NCI-H345 treated with DMSO at 0.1 percent for 48 hours (cell line): Measurements from ENCODE around the gene VSTM2A.
"Not testable (repeated sequence)": the region's sequence is repeated elsewhere in the genome, so short reads cannot be mapped to it uniquely, and the experiment has no call there.

Experiments
- DNase-seq: peaks from one replicate; lab custom pipeline; 2025; ENCODE audit not compliant: unreplicated experiment; lab: John Stamatoyannopoulos, UW

VSTM2A gene

GRCh38 chr7:54541669-54542625 lies at the start of gene VSTM2A:
TSS of gene VSTM2A (plus strand) at chr7:54542375. CDS start at chr7:54542731, 356 bp downstream.
- peak; percentile 40 for DNase-seq

- not testable (repeated sequence) for DNase-seq
These were observed 37.6 kb upstream of the VSTM2A start for GRCh38 chr7:54504531-54504930.

DNA sequence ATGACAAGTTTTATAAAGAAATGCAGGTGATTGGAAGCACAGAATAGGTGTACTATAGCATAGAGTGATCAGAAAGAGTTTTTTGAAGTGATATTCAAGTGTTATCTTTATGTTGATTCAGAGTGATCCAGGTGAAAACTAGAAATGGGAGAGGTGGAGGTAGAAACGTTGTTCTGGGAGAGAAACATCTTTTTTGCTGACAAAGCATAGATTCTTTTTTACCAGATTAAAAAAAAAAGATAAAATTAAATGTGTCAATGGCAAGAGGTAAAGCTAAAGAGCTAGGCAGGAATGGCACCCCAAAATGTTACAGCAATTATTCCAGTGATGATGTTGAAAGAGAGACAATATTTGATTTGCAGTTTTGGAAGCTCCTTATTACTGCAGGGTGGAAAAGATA lies 12.6 kb upstream of the VSTM2A start:
- DNase-seq: no peak

GRCh38 chr7:54538122-54538521 lies 4.1 kb upstream of the VSTM2A start:
- no peak for DNase-seq

DNA sequence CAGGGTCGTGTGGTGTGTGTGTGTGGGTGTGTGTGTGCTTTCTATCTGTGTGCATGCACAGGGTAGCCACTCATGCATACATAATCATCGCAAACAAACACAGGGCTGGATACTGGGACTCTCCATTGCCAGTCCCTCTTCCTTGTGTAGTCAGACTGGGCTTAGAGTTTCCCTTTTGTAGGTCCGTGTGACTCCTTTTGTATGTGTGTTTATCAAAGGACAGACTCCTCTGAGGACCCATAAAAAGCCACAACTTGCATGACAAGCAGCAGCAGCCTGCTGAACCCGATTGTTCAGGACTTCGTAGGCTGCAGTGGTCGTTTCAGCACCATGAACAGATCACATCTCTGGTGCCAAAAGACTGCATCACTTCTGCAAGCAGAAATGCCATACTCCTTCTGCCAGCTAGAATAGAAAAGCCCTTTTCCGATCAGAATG lies 895 bp downstream of the VSTM2A start:
- DNase-seq: no peak

DNA sequence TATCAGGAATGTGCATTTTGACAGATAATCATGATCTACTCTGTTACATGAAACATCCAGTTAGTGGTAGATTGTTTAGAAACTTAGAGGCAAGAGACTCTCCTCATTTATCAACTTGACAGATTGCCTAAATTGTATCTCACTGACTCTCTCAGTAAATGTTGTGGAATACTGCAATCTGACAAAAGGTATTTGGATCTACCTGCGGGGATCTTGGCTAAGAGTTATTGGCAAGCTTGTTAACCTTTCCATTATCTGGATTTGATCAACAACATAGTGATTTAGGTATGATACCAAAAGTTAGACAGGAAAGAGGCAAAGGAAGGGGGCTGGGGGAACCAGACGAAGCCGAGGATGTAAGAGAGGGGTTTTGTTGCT lies 2.0 kb downstream of the VSTM2A start:
- no peak for DNase-seq

- no peak for DNase-seq
These were observed 2.5 kb downstream of the VSTM2A start for GRCh38 chr7:54544527-54545240.

DNA sequence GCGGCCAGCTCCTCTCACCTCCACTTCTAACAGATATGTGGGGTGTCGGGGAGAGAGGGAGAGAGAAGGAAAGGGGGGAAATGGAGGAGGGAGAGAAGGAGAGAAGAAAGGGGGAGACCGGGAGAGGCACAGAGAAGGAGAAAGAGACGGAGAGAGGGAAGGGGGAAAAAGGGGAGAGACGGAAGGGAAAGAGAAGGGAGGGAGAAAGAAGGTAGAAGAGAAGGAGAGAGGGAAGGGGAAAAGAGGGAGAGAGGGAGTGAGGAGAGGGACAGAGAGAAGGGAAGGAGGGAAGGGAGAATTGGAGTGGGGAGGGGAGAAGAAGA lies 3.0 kb downstream of the VSTM2A start:
- DNase-seq: no peak

GRCh38 chr7:54546081-54546985 lies 4.2 kb downstream of the VSTM2A start:
- DNase-seq: no peak

DNA sequence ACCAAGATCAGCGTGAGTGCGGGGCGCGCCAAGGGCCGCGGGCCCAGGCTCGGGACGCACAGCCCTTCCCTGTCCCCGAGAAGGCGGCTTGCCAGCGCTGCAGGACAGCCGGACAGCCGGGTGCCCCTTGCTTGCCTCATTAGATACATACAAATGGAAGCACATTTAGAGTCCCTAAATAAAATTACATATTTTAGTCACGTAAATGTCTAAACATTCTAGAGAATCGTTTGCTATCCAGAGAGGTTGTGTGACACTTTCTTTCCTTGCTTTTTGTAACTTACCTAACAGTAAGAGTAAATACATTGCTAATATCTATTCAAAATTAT lies 4.8 kb downstream of the VSTM2A start:
- DNase-seq: no peak

DNA sequence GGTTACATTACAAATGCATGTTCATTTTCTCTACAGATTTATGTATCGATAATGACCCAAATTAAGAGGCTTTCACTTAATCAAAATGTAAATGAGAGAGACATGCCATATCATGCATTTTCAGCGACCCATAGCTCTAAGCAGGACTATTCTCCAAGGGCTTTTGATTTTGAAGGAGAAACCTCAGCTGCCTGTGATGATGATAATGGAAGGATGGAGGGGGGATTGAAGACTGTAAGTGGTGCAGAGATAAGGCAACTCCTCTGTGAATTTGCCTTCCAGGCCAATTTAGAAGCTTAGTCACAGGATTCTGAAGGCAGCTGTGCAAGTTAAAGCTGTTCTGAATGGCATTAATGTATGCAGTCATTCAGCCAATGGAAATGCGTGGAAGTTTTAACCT lies 8.3 kb downstream of the VSTM2A start:
- no peak for DNase-seq

- DNase-seq: no peak
These were observed 13.9 kb downstream of the VSTM2A start for GRCh38 chr7:54556121-54556520.

DNA sequence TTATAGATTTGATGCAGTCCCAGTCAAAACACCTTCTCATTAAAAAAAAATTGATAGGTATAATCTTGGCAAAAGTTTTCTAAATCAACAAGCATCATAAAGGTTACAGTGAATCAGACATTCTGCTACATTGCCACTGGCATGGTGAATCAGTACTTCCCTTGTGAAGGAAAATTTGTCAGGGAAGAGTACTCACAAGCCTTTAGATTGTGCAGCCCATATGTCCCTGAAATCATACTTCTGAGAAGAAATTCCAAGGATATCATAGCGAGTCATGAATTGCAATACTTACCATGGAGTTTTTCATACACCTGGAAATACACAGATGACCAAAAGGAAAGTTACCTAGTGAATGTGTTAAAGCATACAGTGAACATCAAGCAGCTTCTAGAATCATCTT lies 17.2 kb downstream of the VSTM2A start:
- no peak for DNase-seq

DNA sequence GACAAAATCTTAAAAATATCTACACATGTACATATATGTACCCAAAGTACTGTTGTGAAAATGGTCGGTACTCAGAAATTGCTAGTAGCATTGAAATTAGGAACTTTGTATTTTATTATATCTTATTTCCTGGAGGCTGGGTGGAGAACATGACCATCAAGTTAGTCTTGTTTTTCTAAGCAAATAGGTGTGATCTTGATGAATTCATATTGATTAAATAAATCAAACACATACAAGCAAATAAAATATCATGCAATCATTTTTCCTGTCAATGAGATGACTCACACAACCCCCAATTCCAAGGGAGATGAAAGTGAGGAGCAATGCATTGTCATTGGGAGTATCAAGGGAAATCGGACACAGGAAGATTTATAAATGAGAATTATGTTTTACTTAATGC lies 18.0 kb downstream of the VSTM2A start:
- DNase-seq: no peak

- no peak for DNase-seq
These were observed 18.5 kb downstream of the VSTM2A start for GRCh38 chr7:54560723-54561122.

DNA sequence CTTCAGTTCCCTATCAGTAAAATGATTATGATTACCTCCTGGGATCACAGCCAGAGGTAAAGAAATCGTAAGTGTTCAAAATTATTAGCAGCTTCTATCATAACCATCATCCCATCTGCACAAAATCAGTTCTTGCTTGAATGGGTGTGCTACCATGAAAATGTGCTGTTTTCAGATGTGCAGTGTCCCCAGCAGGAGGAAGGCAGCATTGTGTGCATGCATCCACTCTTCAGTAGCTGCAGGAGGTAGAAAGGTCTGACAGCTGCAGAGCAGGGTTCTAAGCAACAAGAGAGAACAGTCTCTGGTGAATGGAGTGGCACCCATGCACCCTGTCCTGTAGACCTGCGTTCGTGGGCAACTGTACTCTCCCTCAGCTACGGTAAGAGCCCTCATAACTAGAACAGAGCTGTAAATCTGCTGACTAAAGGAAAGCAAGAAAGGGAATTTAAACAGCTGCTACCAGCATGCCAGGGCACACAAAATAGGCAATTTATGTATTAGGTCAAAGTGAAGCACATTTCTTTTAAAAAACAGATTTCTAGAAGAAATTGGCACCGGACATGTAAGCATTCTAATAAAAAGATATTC lies 21.2 kb downstream of the VSTM2A start:
- no peak for DNase-seq

DNA sequence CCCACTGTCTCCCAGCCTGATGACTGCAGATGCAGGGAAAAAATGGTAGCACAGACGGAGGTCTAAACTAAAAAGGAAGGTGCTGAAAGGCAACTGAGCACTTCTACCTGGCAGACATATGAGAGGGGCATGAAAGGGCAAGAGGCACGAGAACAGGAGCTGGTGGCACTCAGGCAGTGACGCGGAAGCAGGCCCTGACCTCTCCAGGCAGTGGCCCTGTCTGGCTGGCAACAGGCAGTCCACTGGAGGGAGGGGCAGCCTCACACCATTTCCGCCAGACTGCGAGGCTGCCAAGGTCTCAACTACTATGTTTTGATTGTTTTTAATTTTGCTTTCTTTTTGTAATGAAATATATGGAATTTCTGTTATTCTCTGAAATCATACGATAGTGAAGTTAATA lies 23.3 kb downstream of the VSTM2A start:
- DNase-seq: no peak

DNA sequence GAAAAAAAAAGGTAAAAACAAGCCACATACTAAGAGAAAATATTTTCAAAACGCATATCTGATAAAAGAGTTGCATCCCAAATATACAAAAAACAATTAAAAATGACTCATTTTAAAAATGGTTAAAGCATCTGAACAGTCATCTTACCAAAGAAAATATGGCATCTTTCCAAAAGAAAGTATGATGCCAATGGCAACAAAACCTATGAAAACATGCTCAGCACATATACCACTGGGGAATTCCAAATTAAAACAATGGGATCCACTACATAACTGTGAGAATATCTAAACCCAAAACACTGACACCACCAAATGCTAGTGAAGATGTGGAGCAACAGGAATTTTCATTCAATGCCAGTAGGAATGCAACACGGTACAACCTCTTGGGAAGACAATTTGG lies 39.3 kb downstream of the VSTM2A start:
- no peak for DNase-seq

DNA sequence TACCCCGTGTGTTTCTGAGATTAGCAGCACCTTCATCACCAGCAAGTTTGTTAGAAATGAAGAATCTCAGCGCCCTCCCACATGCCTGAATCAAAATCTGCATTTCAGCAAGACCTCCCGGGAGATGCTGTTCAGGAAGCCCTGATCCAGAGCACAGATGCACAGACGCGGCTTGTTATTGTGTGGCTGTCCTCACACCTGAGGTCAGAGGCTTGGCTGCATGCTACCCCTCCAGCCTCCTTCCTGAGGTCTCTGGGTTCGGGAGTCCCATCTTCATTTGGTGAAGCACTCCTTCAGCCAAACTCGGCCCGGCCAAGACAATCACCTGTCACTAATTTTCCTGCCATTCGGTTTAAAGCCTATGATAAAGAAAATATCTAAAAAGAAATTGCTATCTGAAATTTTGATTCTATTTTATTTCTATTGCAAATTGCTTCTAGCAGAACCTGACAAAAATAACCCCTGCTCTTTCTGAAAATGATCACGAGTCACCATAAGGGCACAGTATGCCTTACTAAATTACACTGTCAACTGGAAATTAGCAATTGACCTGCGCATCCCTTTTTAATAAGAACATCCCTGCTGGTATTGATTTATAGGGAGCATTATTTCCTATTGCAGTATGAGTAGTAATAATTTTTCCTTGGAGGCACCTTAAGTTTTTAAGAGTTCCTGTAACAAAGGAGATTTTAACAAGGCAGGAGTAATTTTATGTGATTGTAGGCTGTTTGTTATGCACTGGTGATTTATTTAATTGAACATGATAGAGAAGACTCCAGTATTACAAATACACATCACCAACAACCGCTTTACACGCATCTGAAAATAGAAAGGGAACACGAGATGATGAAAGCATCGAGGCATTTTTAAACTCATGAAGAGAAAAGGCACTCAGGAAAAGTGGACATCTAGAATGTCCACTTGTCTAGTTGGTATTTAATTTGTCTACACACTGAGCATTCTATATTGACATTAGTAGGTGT lies 49.5 kb downstream of the VSTM2A start:
- DNase-seq: no peak

DNA sequence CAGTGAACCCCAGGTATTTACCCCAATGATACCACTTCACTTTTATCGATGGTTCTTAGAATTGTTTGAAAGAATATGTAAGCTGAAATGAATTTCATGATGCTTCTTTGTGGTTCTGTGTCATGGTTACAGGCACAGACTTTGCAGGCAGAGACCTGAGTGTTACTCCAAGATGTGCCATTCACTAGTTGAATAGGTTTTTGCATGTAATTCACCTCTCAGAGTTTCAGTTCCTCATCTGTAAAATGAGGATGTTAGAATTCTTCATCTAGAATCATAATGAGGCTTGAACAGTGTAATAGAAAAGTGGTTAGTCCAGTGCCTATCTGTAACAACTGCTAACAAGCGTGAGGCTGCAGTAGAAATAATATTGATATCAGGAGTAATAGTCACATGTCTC lies 54.6 kb downstream of the VSTM2A start:
- DNase-seq: no peak
